DMS153 (cell line): ENCODE results near the gene FSHR.

Source experiments
- DNase-seq: peaks from one replicate; lab custom pipeline; 2025; lab: John Stamatoyannopoulos, UW

The FSHR gene

GRCh38 chr2:48952614-48953013 is 201.7 kb downstream of the FSHR start:
- no peak for DNase-seq

- DNase-seq, result no peak
These were observed 202.2 kb downstream of the FSHR start for GRCh38 chr2:48952143-48952542.

- DNase-seq, result no peak
These were observed 205.8 kb downstream of the FSHR start for GRCh38 chr2:48948400-48949125.

GRCh38 chr2:48946449-48947048 is 207.8 kb downstream of the FSHR start:
- peak; percentile 65 for DNase-seq

GRCh38 chr2:48944956-48945355 is 209.4 kb downstream of the FSHR start:
- no peak for DNase-seq

- no peak for DNase-seq
These were observed 210.9 kb downstream of the FSHR start for GRCh38 chr2:48943436-48943835.

GRCh38 chr2:48941908-48942307 is 212.4 kb downstream of the FSHR start:
- no peak for DNase-seq

GRCh38 chr2:48941456-48941855 is 212.9 kb downstream of the FSHR start:
- no peak for DNase-seq

GRCh38 chr2:48940606-48941005 is 213.7 kb downstream of the FSHR start:
- peak; percentile 91 for DNase-seq

- DNase-seq, result no peak
These were observed 215.1 kb downstream of the FSHR start for GRCh38 chr2:48939232-48939631.

- peak; percentile 57 for DNase-seq
These were observed 216.1 kb downstream of the FSHR start for GRCh38 chr2:48938231-48938630.

- DNase-seq, result no peak
These were observed 219.5 kb downstream of the FSHR start for GRCh38 chr2:48934807-48935206.

GRCh38 chr2:48933828-48934497 is 220.4 kb downstream of the FSHR start:
- DNase-seq, result no peak

GRCh38 chr2:48932667-48933066 is 221.6 kb downstream of the FSHR start:
- DNase-seq, result no peak

GRCh38 chr2:48929571-48930301 is 224.6 kb downstream of the FSHR start:
- DNase-seq, result no peak

- no peak for DNase-seq
These were observed 227.0 kb downstream of the FSHR start for GRCh38 chr2:48927355-48927754.

- DNase-seq, result no peak
These were observed 238.4 kb downstream of the FSHR start for GRCh38 chr2:48915884-48916283.

- DNase-seq, result no peak
These were observed 239.1 kb downstream of the FSHR start for GRCh38 chr2:48915227-48915626.

GRCh38 chr2:48914477-48915089 is 239.7 kb downstream of the FSHR start:
- no peak for DNase-seq
